Neural crest cell (in vitro differentiated cells): ENCODE data around the gene HBQ1. TPM values are rescaled to one million over a fixed set of nuclear protein-coding genes. Genes with fewer than 3 reads are reported as not detected.

ENCODE experiments used
- DNase-seq: peaks from one replicate; pipeline ENCODE4 v3.0.0; 2021; ENCODE audit warnings: low read depth, mixed read lengths, low spot score
- H3K27ac Mint-ChIP-seq: one replicate; pipeline ENCODE4 v1.8.0; 2021; ENCODE audit warnings: mild to moderate bottlenecking, mixed read lengths; ENCODE audit not compliant: unreplicated experiment
- H3K27me3 Mint-ChIP-seq: 2 replicates; pipeline ENCODE4 v1.8.0; 2021; ENCODE audit warnings: low read depth, mild to moderate bottlenecking, mixed read lengths
- H3K36me3 Mint-ChIP-seq: 2 replicates; pipeline ENCODE4 v1.8.0; 2021; ENCODE audit warnings: low read depth, mild to moderate bottlenecking, mixed read lengths
- H3K4me1 Mint-ChIP-seq: 2 replicates; pipeline ENCODE4 v1.8.0; 2021; ENCODE audit warnings: mixed read lengths
- H3K4me3 Mint-ChIP-seq: one replicate; pipeline ENCODE4 v1.8.0; 2021; ENCODE audit warnings: mild to moderate bottlenecking, mixed read lengths
- H3K9me3 Mint-ChIP-seq: 2 replicates; pipeline ENCODE4 v1.8.0; 2021; ENCODE audit warnings: mixed read lengths
- long read RNA-seq: library from polyadenylated mRNA; unstranded; transcript quantifications from one replicate; pipeline ENCODE4 v2.0.0, GENCODE V29; 2020
- total RNA-seq: library from RNA; stranded (reverse); gene quantifications from 2 replicates; pipeline ENCODE4 v1.2.1, GENCODE V29; 2021
- TF ChIP-seq, protein P1 (sequence below): fragments of 200-600 bp; sonication (generic); conservative IDR thresholded peaks from 2 replicates; pipeline ENCODE4 v1.5.0; 2021; ENCODE audit warnings: antibody characterized with exemption, mild to moderate bottlenecking

HBQ1 gene
- 1.8 and 2.9 TPM in 2 replicates for total RNA-seq
- long read RNA-seq: 0 reads

DNA sequence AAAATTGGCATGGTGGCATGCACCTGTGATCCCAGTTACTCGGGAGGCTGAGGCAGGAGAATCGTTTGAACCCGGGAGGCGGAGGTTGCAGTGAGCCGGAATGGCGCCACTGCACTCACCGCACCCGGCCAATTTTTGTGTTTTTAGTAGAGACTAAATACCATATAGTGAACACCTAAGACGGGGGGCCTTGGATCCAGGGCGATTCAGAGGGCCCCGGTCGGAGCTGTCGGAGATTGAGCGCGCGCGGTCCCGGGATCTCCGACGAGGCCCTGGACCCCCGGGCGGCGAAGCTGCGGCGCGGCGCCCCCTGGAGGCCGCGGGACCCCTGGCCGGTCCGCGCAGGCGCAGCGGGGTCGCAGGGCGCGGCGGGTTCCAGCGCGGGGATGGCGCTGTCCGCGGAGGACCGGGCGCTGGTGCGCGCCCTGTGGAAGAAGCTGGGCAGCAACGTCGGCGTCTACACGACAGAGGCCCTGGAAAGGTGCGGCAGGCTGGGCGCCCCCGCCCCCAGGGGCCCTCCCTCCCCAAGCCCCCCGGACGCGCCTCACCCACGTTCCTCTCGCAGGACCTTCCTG is at the start of gene HBQ1:
Gene HBQ1 (plus strand): TSS at position 359 of the 575 bp plus-strand sequence. CDS start 28 bp downstream, at position 387.
- TF ChIP-seq, protein P1, sequence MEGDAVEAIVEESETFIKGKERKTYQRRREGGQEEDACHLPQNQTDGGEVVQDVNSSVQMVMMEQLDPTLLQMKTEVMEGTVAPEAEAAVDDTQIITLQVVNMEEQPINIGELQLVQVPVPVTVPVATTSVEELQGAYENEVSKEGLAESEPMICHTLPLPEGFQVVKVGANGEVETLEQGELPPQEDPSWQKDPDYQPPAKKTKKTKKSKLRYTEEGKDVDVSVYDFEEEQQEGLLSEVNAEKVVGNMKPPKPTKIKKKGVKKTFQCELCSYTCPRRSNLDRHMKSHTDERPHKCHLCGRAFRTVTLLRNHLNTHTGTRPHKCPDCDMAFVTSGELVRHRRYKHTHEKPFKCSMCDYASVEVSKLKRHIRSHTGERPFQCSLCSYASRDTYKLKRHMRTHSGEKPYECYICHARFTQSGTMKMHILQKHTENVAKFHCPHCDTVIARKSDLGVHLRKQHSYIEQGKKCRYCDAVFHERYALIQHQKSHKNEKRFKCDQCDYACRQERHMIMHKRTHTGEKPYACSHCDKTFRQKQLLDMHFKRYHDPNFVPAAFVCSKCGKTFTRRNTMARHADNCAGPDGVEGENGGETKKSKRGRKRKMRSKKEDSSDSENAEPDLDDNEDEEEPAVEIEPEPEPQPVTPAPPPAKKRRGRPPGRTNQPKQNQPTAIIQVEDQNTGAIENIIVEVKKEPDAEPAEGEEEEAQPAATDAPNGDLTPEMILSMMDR: peak; percentile 71
- Mint-ChIP-seq H3K4me3 (peak within 1 kb of the TSS; percentile 64), H3K36me3 (peaks cover 5% of the 10 kb centered on the region), H3K4me1 (peaks cover 6% of the 10 kb centered on the region), H3K9me3 (no peaks in the 10 kb centered on the region), H3K27ac (no peak within 1 kb of the TSS), H3K27me3 (peaks cover 49% of the 10 kb centered on the region)
- peak; percentile 75 for DNase-seq

DNA sequence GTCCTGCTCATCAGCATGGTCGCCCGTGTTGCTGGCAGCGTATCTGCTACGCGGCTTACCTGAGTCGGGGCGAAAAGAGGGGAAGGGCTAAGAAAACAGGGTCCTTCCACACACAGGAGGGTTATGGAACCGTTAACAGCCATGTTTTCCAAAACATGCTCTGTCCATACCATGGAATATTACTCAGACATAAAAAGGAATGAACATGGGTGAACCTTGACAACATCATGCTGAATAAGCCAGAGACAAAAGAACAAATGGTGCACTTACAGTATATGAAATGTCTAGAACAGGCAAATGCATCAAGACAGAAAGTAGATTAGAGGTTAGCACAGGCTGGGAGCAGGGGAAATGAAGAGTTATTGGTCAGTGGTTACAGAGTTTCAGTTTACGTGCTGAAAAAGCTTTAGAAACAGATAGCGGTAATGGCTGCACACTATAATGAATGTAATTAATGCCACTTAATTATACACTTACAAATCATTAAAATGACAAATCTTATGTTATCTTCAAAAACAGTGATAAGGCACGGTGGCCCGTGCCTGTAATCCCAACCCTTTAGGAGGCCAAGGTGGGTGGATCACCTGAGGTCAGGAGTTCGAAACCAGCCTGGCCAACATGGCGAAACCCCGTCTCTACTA is 49.6 kb upstream of the HBQ1 start:
- Mint-ChIP-seq H3K9me3 (no peaks in the 10 kb centered on the region), H3K36me3 (no peaks in the 10 kb centered on the region), H3K4me1 (peaks cover 5% of the 10 kb centered on the region), H3K27ac (no peak overlapping the region), H3K27me3 (no peaks in the 10 kb centered on the region), H3K4me3 (no peak overlapping the region)
- TF ChIP-seq, protein P1: no peak
- no peak for DNase-seq

DNA sequence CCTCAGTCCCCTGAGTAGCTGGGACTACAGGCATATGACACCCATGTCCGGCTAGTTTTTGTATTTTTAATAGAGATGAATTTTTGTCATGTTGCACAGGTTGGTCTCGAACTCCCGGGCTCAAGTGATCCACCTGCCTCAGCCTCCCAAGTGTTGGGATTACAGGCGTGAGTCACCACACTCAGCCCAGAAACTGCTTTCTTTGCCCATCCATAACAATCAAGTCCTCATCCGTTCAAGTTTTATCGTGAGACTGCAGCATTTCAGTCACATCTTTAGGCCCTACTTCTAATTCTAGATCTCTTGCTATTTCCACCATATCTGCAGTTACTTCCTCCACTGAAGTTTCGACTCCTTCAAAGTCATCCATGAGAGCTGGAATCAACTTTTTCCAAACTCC is 48.1 kb upstream of the HBQ1 start:
- Mint-ChIP-seq H3K4me3 (no peak overlapping the region), H3K9me3 (no peaks in the 10 kb centered on the region), H3K27ac (no peak overlapping the region), H3K4me1 (peaks cover 10% of the 10 kb centered on the region), H3K27me3 (no peaks in the 10 kb centered on the region), H3K36me3 (no peaks in the 10 kb centered on the region)
- no peak for DNase-seq
- TF ChIP-seq, protein P1: no peak

DNA sequence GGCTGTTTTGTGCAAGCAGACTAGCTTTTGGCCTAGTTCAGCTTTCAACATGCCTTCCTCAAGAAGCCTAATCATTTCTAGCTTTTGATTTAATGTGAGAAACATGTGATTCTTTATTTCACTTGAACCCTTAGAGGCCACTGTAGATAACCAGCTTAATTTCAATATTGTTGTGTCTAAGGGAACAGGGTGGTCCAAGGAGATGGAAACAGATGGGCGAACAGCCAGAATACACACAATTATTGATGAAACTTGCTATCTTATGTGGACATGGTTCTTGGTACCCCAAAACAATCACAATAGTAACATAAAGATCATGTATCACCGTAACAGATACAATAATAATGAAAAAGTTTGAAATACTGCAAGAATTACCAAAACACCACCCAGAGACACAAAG is 46.5 kb upstream of the HBQ1 start:
- H3K4me1 Mint-ChIP-seq: peaks cover 12% of the 10 kb centered on the region
- TF ChIP-seq, protein P1: no peak
- no peaks in the 10 kb centered on the region for H3K9me3 Mint-ChIP-seq
- DNase-seq: no peak
- no peaks in the 10 kb centered on the region for H3K36me3 Mint-ChIP-seq
- H3K27me3 Mint-ChIP-seq: no peaks in the 10 kb centered on the region
- no peak overlapping the region for H3K27ac Mint-ChIP-seq
- no peak overlapping the region for H3K4me3 Mint-ChIP-seq

DNA sequence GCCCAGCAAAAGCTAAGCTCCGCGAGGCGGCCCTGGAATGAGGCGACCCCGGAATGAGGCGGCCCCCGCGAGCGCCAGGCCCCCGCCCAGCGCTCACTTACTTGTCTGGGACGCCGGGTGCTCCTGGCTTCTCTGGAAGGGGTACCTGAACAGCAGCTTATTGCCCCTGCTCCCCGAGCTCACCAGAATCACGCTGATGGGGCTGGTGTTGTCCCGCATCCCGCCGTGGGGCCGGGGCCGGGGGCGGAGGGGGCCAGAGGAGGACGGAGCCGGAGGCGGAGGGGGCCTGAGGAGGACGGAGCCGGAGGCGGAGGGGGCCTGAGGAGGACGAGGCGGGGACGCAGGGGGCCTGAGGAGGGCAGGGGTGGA is 42.2 kb upstream of the HBQ1 start:
- TF ChIP-seq, protein P1: no peak
- H3K27ac Mint-ChIP-seq: peak overlapping the region; percentile 65
- H3K4me1 Mint-ChIP-seq: peaks cover 14% of the 10 kb centered on the region
- H3K27me3 Mint-ChIP-seq: no peaks in the 10 kb centered on the region
- DNase-seq: peak; percentile 43
- no peaks in the 10 kb centered on the region for H3K36me3 Mint-ChIP-seq
- no peaks in the 10 kb centered on the region for H3K9me3 Mint-ChIP-seq
- H3K4me3 Mint-ChIP-seq: peak overlapping the region; percentile 87
